Epithelial cell of esophagus (primary cell): ENCODE data around the gene OR10J5.

ENCODE experiments used
- DNase-seq: peaks from one replicate; pipeline ENCODE4 v3.0.0; 2010; ENCODE audit warnings: low read depth
- H3K4me3 ChIP-seq: 2 replicates; pipeline ENCODE4 v1.5.1; 2011; ENCODE audit warnings: mild to moderate bottlenecking, low read length, control low read depth
- TF ChIP-seq, protein P1 (sequence below): IDR thresholded peaks from 2 replicates; pipeline ENCODE4 v1.5.1; 2011; ENCODE audit warnings: low read depth, mild to moderate bottlenecking, low read length, control low read depth, inconsistent platforms; ENCODE audit not compliant: insufficient read depth; ENCODE audit errors: missing control alignments

OR10J5 gene, protein sequence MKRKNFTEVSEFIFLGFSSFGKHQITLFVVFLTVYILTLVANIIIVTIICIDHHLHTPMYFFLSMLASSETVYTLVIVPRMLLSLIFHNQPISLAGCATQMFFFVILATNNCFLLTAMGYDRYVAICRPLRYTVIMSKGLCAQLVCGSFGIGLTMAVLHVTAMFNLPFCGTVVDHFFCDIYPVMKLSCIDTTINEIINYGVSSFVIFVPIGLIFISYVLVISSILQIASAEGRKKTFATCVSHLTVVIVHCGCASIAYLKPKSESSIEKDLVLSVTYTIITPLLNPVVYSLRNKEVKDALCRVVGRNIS

DNA sequence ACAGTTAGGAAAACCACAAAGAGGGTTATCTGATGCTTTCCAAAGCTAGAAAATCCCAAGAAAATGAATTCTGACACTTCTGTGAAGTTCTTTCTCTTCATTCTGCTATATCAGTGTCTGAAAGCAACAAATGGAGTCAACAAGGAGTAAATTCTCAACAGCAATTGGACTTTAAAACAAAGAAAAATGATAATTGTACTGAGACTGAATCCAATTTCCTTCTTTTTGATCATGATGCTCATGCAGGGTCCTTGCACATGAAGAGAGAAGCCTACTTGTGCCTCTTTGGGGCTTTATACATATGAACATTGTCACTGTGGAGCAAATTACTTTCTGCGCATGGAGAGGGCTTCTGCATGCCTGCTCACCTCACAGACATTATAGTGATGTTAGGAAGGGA, at the start of gene OR10J5:
Gene OR10J5, minus strand, starts transcription at position 101 of the 400 bp plus-strand sequence. Its CDS starts 0 bp downstream, at position 101.
- TF ChIP-seq, protein P1, sequence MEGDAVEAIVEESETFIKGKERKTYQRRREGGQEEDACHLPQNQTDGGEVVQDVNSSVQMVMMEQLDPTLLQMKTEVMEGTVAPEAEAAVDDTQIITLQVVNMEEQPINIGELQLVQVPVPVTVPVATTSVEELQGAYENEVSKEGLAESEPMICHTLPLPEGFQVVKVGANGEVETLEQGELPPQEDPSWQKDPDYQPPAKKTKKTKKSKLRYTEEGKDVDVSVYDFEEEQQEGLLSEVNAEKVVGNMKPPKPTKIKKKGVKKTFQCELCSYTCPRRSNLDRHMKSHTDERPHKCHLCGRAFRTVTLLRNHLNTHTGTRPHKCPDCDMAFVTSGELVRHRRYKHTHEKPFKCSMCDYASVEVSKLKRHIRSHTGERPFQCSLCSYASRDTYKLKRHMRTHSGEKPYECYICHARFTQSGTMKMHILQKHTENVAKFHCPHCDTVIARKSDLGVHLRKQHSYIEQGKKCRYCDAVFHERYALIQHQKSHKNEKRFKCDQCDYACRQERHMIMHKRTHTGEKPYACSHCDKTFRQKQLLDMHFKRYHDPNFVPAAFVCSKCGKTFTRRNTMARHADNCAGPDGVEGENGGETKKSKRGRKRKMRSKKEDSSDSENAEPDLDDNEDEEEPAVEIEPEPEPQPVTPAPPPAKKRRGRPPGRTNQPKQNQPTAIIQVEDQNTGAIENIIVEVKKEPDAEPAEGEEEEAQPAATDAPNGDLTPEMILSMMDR = no peak
- no peak for DNase-seq
- H3K4me3 ChIP-seq = no peak within 1 kb of the TSS

DNA sequence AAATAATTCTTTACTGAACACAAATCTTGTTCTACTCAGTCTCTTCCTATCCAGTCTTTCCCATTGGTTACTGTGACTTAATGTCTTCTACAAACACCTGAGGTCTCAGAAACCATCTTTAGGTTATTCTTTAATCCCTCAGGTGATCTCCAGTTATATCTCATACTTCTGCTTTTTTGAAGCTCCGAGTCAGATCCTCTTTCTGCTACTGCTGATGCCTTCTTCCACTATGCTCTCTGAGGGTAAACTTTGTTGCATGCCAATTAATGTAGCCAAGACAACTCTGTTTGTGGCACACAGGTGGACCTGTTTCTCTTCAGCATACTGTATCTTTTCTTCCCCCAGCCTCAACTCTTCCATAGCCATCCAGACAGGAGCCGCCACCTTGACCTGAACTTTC, 48.7 kb upstream of the OR10J5 start:
- TF ChIP-seq, protein P1 = no peak
- DNase-seq = no peak
- H3K4me3 ChIP-seq = no peak overlapping the region

DNA sequence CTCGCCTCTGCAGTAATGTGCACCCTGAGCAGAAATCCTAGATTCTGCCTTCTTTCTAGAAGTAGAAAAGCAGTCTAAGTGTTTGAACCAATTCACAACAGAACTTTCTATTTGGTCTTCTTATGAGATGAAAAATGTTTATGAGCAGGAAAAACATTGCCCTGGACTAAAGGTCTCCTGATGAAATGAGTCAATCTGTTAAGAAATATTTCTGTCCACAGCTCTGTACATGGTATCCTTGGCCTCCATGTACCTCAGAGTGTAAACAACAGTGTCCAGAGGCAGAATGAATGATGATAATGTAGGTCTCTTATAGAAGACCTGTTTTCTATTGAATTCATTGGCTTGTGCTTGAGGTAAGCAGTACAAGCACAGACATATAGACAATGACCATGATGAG, 45.6 kb upstream of the OR10J5 start:
- DNase-seq = no peak
- TF ChIP-seq, protein P1 = no peak
- no peak overlapping the region for H3K4me3 ChIP-seq

DNA sequence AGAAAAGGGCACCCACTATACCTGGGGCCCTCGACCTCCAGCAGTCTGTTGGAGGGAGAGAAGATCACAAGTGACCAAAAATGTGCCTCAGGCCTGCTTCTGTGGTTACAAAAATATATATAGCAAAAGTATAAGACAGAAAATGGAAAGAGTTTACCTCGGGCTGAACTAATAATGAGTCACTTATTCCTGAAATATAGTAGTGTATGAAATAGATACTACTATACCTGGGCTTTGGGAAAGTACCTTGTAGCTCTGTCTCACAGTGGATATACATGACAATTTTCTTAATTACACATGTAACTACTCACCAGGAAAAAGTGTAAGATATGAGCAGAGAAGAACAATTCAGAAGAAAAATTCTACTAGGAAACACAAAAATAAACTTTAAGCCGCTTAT, 44.5 kb upstream of the OR10J5 start:
- TF ChIP-seq, protein P1 = no peak
- H3K4me3 ChIP-seq = no peak overlapping the region
- DNase-seq = peak; percentile 69

DNA sequence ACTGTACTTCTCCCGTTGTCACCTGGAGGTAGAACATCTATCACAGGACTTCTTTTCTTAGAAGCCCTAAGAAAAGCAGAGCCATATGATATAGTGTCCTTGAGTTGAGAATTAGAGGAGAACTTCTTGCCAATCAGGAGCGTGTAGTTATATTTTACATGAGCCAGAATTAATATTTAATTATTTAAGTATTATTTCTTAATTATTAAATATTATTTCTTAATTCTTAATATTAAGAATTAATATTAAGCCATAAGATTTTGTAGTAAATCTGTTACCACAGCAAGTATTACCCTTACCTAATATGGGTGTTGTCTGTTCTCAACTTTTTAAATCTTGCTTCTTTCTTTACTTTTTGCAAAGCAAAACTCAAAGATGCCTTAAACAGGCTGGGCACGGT, 41.6 kb upstream of the OR10J5 start:
- TF ChIP-seq, protein P1 = no peak
- no peak overlapping the region for H3K4me3 ChIP-seq
- DNase-seq = no peak

DNA sequence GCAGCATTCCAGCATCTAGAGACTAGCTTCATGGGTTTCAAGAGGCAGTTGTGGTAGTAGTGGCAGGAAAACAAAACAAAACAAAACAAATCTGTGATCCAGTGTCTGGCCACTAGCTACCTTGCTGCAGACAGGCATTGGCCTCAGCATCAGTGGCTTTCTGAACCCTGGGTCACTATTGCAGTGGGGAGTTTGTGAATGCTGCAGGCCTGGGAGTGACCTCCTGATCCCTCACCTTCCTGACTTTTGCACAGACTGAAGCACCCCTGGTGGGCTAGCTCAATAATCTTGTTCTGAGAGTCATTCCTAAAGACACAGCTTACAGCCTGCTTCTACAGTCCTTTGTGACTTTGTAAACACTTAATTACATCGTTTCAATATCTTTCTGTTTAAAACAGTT, 26.9 kb upstream of the OR10J5 start:
- TF ChIP-seq, protein P1 = no peak
- DNase-seq = no peak
- no peak overlapping the region for H3K4me3 ChIP-seq

DNA sequence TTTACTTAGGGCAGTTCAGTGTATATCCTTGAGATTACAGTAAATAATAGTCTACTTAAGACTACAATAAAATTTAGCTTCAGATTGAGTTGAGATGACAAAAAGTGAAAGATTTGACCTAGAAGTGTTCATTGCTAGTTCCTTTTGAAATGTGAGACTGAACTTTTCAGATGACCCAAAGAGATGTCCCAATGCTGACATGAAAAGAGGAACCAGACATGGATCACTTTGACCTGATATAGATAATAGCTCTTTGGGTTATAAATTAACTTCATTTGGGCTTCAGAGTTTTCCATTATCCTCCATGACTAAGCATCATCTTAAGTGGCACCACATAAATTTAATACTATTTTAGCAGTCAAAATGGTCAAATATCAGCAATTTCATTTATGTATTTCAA, 25.7 kb upstream of the OR10J5 start:
- DNase-seq = no peak
- H3K4me3 ChIP-seq = no peak overlapping the region
- TF ChIP-seq, protein P1 = no peak
